Measurements from ENCODE around the gene CPEB1. TPM values are rescaled to one million over a fixed set of nuclear protein-coding genes. Genes with fewer than 3 reads are reported as not detected.
A peak's percentile ranks its signal among the peaks of the same experiment; 100 is the strongest.

The CPEB1 gene
- total RNA-seq, 4 donors from 2014 or later = 0.97 to 5.2 (median 2.5) TPM

- TF ChIP-seq EP300 (IDR thresholded peaks at IDR 0.05) (no peak), POLR2AphosphoS5 (IDR thresholded peaks at IDR 0.05) (no peak), POLR2A (IDR thresholded peaks at IDR 0.05) (no peak), CTCF (IDR thresholded peaks at IDR 0.05) (no peak)
- DNase-seq (ENCODE audit: low spot score in 2 of 2) = peak in 1 of 2 donors; percentile 73
- peaks cover 10% of the 10 kb centered on the region for H3K4me1 ChIP-seq
- H3K9me3 ChIP-seq = no peaks in the 10 kb centered on the region
- peak overlapping the region; percentile 47 for H3K4me3 ChIP-seq
- peaks cover 24% of the 10 kb centered on the region for H3K27me3 ChIP-seq
- no peaks in the 10 kb centered on the region for H3K36me3 ChIP-seq
- no peak overlapping the region for H3K27ac ChIP-seq
- whole genome bisulfite sequencing = 6% methylated on average over 31 of the region's 76 CpGs
Measured at GRCh38 chr15:82680200-82681102, 33.3 kb upstream of the CPEB1 start.

GRCh38 chr15:82679626-82680199 lies 32.5 kb upstream of the CPEB1 start:
- Histone ChIP-seq H3K4me1 (peaks cover 10% of the 10 kb centered on the region), H3K36me3 (no peaks in the 10 kb centered on the region), H3K27ac (no peak overlapping the region), H3K27me3 (peaks cover 24% of the 10 kb centered on the region), H3K4me3 (peak overlapping the region; percentile 47), H3K9me3 (no peaks in the 10 kb centered on the region)
- WGBS = 27% methylated on average over 19 of the region's 19 CpGs
- peak in 1 of 2 donors; percentile 62 for DNase-seq (ENCODE audit: low spot score in 2 of 2)
- TF ChIP-seq CTCF (IDR thresholded peaks at IDR 0.05) (no peak), EP300 (IDR thresholded peaks at IDR 0.05) (no peak), POLR2A (IDR thresholded peaks at IDR 0.05) (no peak), POLR2AphosphoS5 (IDR thresholded peaks at IDR 0.05) (no peak)

GRCh38 chr15:82677720-82678323 lies 30.7 kb upstream of the CPEB1 start:
- H3K4me1 ChIP-seq = peaks cover 10% of the 10 kb centered on the region
- no peaks in the 10 kb centered on the region for H3K36me3 ChIP-seq
- peak in 1 of 2 donors; percentile 67 for DNase-seq (ENCODE audit: low spot score in 2 of 2)
- TF ChIP-seq POLR2AphosphoS5 (IDR thresholded peaks at IDR 0.05) = no peak
- TF ChIP-seq EP300 (IDR thresholded peaks at IDR 0.05) = no peak
- TF ChIP-seq POLR2A (IDR thresholded peaks at IDR 0.05) = no peak
- TF ChIP-seq CTCF (IDR thresholded peaks at IDR 0.05) = no peak
- WGBS = 93% methylated on average over 6 of the region's 7 CpGs
- peaks cover 24% of the 10 kb centered on the region for H3K27me3 ChIP-seq
- H3K4me3 ChIP-seq = no peak overlapping the region
- no peaks in the 10 kb centered on the region for H3K9me3 ChIP-seq
- H3K27ac ChIP-seq = no peak overlapping the region

- peaks cover 11% of the 10 kb centered on the region for H3K27me3 ChIP-seq
- no peaks in the 10 kb centered on the region for H3K4me1 ChIP-seq
- no peak overlapping the region for H3K4me3 ChIP-seq
- no peaks in the 10 kb centered on the region for H3K36me3 ChIP-seq
- whole genome bisulfite sequencing = 65% methylated on average over 2 of the region's 2 CpGs
- H3K27ac ChIP-seq = no peak overlapping the region
- DNase-seq (ENCODE audit: low spot score in 2 of 2) = no peak
- TF ChIP-seq CTCF (IDR thresholded peaks at IDR 0.05) = no peak
- TF ChIP-seq POLR2AphosphoS5 (IDR thresholded peaks at IDR 0.05) = no peak
- no peak for TF ChIP-seq EP300 (IDR thresholded peaks at IDR 0.05)
- TF ChIP-seq POLR2A (IDR thresholded peaks at IDR 0.05) = no peak
- no peaks in the 10 kb centered on the region for H3K9me3 ChIP-seq
Measured at GRCh38 chr15:82674873-82675272, 27.7 kb upstream of the CPEB1 start.

GRCh38 chr15:82670699-82671098 lies 23.5 kb upstream of the CPEB1 start:
- H3K9me3 ChIP-seq = no peaks in the 10 kb centered on the region

More at GRCh38 chr15:82670699-82671098, 23.5 kb upstream of the CPEB1 start:
- WGBS = 75% methylated on average over 4 of the region's 4 CpGs
- no peak for TF ChIP-seq POLR2A (IDR thresholded peaks at IDR 0.05)
- no peak for TF ChIP-seq EP300 (IDR thresholded peaks at IDR 0.05)
- no peak for TF ChIP-seq POLR2AphosphoS5 (IDR thresholded peaks at IDR 0.05)
- TF ChIP-seq CTCF (IDR thresholded peaks at IDR 0.05) = no peak
- Histone ChIP-seq H3K27ac (no peak overlapping the region), H3K4me3 (no peak overlapping the region), H3K27me3 (no peaks in the 10 kb centered on the region), H3K4me1 (no peaks in the 10 kb centered on the region), H3K36me3 (no peaks in the 10 kb centered on the region)
- DNase-seq (ENCODE audit: low spot score in 2 of 2) = no peak

All from suprapubic skin (tissue), 4 donors.